CD4-positive, alpha-beta T cell treated with Interferon gamma for 1 hour (primary cell): ENCODE results near the gene TRPV3.
"Not testable (repeated sequence)": the region's sequence is repeated elsewhere in the genome, so short reads cannot be mapped to it uniquely, and the experiment has no call there.

Experiments used
- DNase-seq: peaks from one replicate; pipeline ENCODE4 v3.0.0-alpha.2; 2020

TRPV3 gene

GRCh38 chr17:3557768-3558583 is at the start of gene TRPV3:
TRPV3 (minus strand) TSS chr17:3557812; CDS start chr17:3554850, 2,962 bp downstream.
- peak; percentile 18 for DNase-seq

DNA sequence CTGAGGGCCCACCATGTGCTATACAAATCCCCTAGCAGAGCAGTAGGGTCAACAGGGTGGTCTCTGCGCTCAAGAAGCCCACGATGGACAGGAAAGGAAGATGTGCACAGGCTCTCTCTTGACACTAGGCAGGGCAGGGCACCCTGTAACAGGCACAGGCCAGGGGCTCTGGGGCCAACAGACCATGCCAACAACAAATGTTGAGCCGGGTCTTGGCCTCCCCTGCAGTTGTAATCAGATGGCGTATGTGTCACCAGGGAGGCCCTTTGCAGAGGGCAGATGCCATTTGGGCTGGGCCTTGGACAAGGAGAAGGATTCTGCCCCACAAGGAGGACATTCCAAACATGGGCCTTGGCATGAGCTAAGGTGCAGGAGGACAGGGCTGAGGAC is 46.3 kb upstream of the TRPV3 start:
- DNase-seq: no peak

- no peak for DNase-seq
Observed at GRCh38 chr17:3603119-3603869, 45.7 kb upstream of the TRPV3 start.

- no peak for DNase-seq
Observed at GRCh38 chr17:3602499-3602898, 44.9 kb upstream of the TRPV3 start.

- DNase-seq: no peak
Observed at GRCh38 chr17:3600529-3601205, 43.1 kb upstream of the TRPV3 start.

- DNase-seq: no peak
Observed at GRCh38 chr17:3598078-3598477, 40.5 kb upstream of the TRPV3 start.

- DNase-seq: no peak
Observed at GRCh38 chr17:3596804-3597464, 39.3 kb upstream of the TRPV3 start.

DNA sequence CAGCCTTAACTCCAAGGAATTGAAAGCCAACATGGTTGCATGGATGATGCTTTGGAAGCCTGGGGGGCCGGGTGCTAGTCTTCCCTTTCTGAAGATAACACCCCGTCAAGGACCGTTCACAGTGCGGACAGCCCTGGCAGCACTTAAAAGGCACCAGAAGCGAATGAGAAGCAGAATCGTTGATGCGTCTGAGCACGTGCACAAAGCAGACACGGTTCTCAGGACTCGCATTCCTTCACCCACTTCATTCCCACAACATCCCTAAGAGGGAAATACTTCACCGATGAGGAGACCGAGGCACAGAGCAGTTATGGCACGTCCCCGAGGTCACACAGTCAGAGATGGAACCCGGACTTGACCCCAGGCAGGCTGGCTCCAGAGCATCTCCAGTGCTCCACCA is 37.4 kb upstream of the TRPV3 start:
- no peak for DNase-seq

DNA sequence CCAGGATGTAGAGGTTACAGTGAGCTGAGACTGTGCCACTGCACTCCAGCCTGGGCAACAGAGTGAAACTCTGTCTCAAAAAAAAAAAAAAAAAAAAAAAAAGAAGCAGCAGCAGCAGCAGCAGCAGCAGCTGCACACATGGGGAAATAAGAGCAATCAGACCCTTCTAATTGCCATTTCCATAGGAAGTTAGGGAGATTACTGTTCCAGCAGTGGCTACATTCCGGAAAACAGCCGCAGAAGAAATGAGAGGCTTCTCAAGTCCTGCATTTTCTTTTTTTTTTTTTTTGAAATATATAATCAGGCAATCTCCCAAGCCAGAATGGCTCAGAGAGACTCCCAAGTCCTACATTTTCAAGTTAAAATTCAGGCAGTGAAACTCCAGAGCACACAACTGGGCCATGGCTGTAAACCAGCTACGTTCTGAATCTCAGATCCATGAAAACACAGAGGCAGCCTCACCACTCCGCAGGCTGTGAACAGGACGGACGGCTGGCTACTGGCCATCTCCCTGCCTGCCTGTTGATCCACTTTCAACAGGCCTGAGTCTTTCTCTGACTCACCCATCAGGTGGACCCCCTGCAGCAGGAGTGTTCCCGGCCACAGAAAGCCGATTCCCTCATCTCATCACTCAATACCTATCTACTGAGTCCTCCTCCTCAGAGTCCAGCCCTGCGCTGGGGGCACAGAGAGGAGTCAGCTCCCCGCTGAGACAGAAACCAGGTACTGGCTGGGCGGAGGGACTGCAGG is 36.6 kb upstream of the TRPV3 start:
- no peak for DNase-seq

DNA sequence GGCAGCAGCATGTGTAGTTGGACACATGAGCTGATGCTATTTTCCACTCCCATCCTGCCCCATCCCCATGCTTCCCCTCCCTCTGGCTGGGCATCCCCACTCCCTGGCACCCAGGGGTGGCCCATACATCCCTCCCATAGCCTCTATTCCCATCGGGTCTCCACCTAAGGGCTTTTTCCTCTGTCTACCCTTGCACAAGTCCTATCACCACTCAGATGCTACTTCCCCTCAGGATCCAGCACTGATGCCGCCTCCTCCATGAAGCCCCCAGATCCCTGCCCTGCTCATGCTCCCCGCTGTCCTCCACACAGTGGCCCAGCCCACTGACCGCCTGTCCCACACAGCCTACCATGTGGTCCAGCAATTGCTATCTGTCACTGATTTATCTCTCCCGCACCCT is 35.8 kb upstream of the TRPV3 start:
- DNase-seq: no peak

DNA sequence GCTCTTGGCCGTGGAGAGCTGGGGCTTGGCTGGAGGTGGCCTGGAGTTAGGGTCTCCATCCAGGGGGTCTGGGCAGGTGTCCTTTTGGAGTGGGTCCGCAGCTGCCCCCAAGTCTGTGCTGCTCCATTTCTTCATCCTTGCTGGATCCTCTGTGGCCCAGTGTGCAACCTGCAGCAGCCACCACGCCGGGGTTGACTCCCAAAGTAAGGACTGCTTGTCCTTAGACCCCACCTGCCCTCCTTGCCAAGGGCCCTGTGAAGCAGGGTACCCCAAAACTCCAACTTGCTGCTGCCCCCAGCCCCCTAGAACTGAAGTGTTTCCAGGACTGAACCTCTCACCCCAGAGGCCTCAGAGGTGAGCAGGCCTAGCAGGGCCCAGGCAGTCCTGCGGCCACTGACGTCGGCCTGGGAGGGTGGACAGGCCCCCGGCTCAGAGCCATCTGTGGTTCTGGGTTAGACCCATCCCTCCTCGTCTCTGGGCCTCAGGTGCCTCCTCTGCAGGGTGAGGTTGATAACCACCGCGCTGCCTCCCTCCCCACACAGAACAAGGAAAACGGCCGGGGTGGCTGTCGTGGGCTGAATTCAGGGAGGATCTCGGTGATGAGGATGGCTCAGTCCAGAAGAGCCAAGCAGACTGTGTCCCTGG is 34.7 kb upstream of the TRPV3 start:
- no peak for DNase-seq

DNA sequence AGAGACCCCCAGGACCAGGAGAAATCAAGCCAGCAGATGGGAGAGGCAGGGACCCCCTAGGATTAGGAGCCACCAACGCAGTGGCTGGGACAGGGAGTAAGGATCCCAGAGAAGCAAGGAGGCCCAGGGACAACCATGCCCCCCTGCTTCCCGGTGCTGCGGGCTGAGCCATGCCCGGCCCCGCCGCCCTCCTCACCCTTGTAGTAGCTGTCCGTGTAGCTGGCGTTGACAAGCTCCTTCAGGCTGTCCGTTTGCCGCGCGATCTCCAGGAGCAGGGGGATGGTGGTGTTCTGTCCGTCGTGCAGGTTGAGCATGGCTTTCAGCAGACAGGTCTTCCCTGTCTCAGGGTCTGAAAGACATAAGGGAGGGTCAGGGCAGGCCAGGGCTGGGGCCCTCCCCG is 33.2 kb upstream of the TRPV3 start:
- no peak for DNase-seq

- no peak for DNase-seq
Observed at GRCh38 chr17:3590231-3590630, 32.6 kb upstream of the TRPV3 start.

DNA sequence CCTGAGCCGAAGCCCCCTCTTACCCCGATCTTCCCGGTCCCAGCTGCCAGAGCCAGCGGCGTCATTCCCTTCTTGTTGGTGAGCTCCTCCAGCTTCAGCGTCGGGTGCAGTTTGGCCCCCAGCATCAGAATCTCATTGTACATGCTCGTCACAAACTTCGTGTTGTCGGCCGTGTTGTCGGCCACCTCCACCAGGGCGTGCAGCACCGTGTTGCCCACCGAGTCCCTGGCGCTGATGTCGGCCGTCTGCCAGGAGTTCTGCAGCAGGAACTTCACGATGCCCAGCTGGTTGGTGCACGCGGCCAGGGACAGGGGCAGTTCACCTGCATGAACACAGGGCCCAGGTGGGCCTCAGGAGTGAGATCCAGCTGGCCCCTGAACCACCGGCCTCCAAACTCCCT is 32.2 kb upstream of the TRPV3 start:
- DNase-seq: no peak

DNA sequence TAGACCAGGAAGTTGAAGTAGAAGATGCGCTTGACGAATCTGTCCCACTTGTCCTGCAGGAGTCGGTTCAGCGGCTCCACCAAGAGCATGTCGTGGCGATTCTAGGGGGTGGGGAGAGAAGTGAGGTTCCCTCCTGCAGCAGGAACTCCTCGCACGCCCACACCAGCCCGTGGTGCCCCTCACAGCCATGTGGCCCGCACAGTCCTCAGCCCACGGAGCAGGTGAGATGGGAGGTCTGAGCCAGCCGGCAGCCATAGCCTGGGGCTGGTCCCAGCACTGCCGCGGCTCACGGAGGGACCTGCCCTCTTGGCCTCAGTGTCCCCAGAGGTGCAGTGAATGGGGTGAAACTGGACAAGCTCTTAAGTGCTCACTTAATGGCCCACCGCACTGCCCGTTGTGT is 28.2 kb upstream of the TRPV3 start:
- DNase-seq: no peak

DNA sequence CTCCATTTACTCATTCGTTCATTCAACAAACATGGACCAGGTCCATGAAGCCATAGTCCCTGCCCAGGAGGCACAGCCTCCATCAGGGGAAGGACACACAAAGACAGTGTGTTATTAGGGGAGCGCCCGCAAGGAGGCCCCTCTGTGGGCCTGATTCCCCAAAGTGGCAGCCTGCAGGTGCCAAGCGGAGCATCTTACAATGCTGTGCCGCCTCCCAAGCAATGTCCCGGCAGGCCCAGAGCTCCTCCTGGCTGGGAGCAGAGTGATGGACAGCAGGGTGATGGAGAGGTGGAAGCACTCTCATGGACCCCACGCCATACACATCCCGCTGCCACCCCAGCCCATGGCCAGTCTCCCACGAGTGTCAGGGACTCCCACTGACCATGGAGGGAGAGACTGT is 25.8 kb upstream of the TRPV3 start:
- DNase-seq: no peak

GRCh38 chr17:3582915-3583314 is 25.3 kb upstream of the TRPV3 start:
- DNase-seq: no peak

DNA sequence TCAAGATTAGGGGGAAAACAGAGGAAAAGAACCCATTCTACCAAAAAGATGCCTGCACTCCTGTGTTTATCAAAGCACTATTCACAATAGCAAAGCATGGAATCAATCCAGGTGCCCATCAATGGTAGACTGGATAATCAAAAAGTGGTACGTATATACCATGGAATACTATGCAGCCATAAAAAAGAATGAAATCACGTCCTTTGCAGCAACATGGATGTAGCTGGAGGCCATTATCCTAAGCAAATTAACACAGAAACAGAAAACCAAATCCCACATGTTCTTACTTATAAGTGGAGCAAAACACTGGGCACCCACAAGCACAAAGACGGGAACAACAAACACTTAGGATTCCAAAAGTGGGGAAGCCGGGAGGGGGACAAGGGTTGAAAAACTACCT is 21.1 kb upstream of the TRPV3 start:
- DNase-seq: not testable (repeated sequence)

GRCh38 chr17:3576970-3577369 is 19.4 kb upstream of the TRPV3 start:
- DNase-seq: no peak

DNA sequence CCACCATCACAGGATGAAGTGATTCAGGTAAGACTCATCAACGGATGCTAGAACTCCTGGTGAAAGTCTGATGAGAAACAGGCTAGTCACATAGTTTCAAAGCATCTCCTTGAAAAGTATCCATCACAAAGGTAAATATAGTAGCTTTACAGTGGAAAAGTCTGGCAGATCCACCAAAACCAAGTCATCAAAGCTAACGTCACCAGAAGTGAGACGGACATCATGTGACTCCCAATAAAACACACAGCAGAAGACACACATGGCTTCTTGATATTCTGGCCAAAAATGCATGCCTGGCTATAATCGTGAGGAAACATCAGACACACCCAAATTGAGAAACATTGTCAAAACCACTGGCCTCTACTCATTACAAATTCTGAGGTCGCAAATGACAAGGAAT is 17.9 kb upstream of the TRPV3 start:
- no peak for DNase-seq

GRCh38 chr17:3574231-3574630 is 16.6 kb upstream of the TRPV3 start:
- DNase-seq: no peak
